Measurements from ENCODE around the gene SARNP. TPM values are rescaled to one million over a fixed set of nuclear protein-coding genes. Genes with fewer than 3 reads are reported as not detected.

The SARNP gene
- polyA plus RNA-seq, 1 experiment: 178 TPM

DNA sequence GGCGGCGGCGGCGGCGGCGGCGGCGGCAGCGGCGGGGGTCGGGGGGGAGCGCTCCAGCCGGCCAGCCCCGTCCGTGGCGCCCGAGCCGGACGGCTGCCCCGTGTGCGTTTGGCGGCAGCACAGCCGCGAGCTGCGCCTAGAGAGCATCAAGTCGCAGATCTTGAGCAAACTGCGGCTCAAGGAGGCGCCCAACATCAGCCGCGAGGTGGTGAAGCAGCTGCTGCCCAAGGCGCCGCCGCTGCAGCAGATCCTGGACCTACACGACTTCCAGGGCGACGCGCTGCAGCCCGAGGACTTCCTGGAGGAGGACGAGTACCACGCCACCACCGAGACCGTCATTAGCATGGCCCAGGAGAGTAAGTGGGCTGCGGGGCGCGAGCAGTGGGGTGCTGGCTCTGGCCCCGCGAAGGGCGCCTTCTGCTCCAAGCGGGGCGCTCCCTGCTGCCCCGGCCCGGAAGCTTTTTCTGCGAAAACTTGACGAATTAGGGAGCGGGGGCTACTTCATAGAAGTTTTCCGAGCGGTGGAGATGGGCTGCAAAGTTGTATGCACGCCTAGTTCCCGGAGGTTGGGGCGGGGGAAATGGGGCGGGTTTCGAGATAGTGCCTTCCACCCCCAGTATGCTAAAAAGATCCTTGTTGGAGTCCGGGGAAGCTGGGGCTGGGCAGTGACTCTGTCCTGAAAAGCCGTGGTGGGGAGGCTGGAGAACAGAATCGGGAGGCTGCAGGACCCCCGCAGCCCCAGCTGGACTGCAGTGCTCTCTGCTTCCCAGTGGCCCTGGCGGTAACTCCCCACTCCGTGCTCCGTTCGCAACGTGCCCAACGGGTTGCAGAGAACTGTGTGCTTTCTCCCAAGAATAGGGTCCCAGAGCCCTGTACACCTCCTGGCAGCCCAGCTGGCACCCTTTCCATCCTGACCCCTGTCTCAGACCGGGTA lies 73.9 kb downstream of the SARNP start:
- ChIA-PET POLR2A (interaction anchor here (0.6 to 1.5 kb wide), 6 partner anchors 14 to 300 kb away, joined by 3 to 9 read pairs (median 3); partner anchors contain the start of genes CD63 and DNAJC14), CTCF (interaction anchor here (0.5 to 1.7 kb wide), 4 partner anchors 20 to 287 kb away, joined by 3 to 6 read pairs (median 4); partner anchors contain the start of genes ORMDL2 and RAB5B)
- no peaks in the 10 kb centered on the region; the same call in 1 of the 2 replicates for H3K9me3 ChIP-seq (ENCODE audit: control insufficient read depth, insufficient read depth, low read length)
- no peak for DNase-seq (ENCODE audit: low read depth, low spot score)
- H3K4me3 ChIP-seq (ENCODE audit: low read depth, low read length): peak overlapping the region; percentile 79
- H3K27me3 ChIP-seq (ENCODE audit: control insufficient read depth, insufficient read depth, low read length): no peaks in the 10 kb centered on the region
- TF ChIP-seq CTCF (IDR thresholded peaks at IDR 0.05; ENCODE audit: low read depth, low read length): 0 out of 2 replicates have a peak, but pooled peaks have one; percentile 6
- peak overlapping the region; percentile 65 for H3K27ac ChIP-seq (ENCODE audit: low read depth, low read length)

GRCh38 chr12:55742719-55743405 lies 74.7 kb downstream of the SARNP start, which contains the start of gene GDF11:
TSS of gene GDF11 (plus strand) at chr12:55743122. CDS start at chr12:55743317, 195 bp downstream.
- CTCF ChIA-PET: interaction anchor here (0.6 to 1.7 kb wide), 6 partner anchors 12 to 264 kb away, joined by 3 to 5 read pairs (median 4); partner anchors contain the start of genes ORMDL2 and RAB5B
- POLR2A ChIA-PET: interaction anchor here (0.6 to 1.5 kb wide), 6 partner anchors 14 to 231 kb away, joined by 3 to 9 read pairs (median 3); partner anchors contain the start of genes CD63, DNAJC14 and RAB5B

DNA sequence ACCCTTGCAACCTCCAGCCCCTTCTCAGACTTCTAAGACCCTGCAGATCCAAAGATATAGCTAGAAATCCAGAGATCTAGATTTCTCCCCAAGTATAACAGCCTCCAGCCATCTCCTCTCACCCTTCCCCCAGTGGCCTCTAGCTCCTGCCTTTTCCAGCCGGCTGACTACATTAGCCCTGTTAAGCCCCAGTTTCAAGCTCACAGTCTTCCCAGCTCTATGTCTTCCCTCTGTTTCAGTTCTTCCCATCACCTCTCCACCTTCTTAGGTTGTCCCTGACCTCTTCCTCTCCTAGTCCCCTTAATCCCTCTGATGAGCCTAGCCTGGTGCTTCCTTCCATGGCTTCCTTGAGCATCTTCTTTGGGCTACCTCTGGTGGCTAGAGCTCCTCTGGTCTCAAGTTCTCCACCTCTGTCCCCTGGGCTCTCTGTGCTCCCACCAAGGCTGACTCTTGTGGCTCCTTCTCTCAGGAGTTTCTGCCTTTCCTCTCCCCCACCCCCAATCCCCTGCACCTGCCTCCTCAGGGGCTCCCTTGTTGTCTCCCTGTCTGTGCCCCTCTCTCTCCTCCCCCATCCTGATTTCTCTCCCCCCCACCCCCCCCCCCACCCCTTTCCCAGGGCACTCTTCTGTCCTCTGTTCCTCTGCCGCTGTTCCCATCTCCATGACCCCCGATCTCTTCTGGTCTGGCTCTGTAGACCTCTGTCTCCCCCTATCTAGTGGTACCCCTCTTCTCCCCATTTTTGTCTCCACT lies 75.4 kb downstream of the SARNP start:
- H3K27ac ChIP-seq (ENCODE audit: low read depth, low read length): peak overlapping the region; percentile 65
- CTCF ChIA-PET: interaction anchor here (0.6 to 6.8 kb wide), 7 partner anchors 11 to 302 kb away, joined by 3 to 93 read pairs (median 4); no protein-coding TSS in a partner anchor

More at GRCh38 chr12:55742719-55743405, 74.7 kb downstream of the SARNP start, which contains the start of gene GDF11:
- H3K4me3 ChIP-seq (ENCODE audit: low read depth, low read length): peak within 1 kb of the TSS; percentile 79
- no peaks in the 10 kb centered on the region for H3K9me3 ChIP-seq (ENCODE audit: control insufficient read depth, insufficient read depth, low read length)
- H3K27me3 ChIP-seq (ENCODE audit: control insufficient read depth, insufficient read depth, low read length): no peaks in the 10 kb centered on the region
- H3K27ac ChIP-seq (ENCODE audit: low read depth, low read length): peak within 1 kb of the TSS; percentile 65
- no peak for DNase-seq (ENCODE audit: low read depth, low spot score)
- TF ChIP-seq CTCF (IDR thresholded peaks at IDR 0.05; ENCODE audit: low read depth, low read length): no peak

More for the DNA sequence above, 75.4 kb downstream of the SARNP start:
- no peaks in the 10 kb centered on the region for H3K27me3 ChIP-seq (ENCODE audit: control insufficient read depth, insufficient read depth, low read length)
- peak overlapping the region; percentile 58 for H3K4me3 ChIP-seq (ENCODE audit: low read depth, low read length)
- no peak for DNase-seq (ENCODE audit: low read depth, low spot score)
- no peak for TF ChIP-seq CTCF (IDR thresholded peaks at IDR 0.05; ENCODE audit: low read depth, low read length)
- H3K9me3 ChIP-seq (ENCODE audit: control insufficient read depth, insufficient read depth, low read length): no peaks in the 10 kb centered on the region
- POLR2A ChIA-PET: interaction anchor here (0.6 kb wide), 2 partner anchors 13 to 76 kb away, joined by 3 to 7 read pairs; partner anchors contain the start of genes CD63, ORMDL2 and SARNP

All from AG04450 (cell line).